ENCODE measurements around the gene KRT72. TPM values are rescaled to one million over a fixed set of nuclear protein-coding genes. Genes with fewer than 3 reads are reported as not detected.

Gene KRT72
- total and polyA plus RNA-seq, 4 donors, result 0.14 to 0.17 (median 0.14) TPM; not detected in 1

DNA sequence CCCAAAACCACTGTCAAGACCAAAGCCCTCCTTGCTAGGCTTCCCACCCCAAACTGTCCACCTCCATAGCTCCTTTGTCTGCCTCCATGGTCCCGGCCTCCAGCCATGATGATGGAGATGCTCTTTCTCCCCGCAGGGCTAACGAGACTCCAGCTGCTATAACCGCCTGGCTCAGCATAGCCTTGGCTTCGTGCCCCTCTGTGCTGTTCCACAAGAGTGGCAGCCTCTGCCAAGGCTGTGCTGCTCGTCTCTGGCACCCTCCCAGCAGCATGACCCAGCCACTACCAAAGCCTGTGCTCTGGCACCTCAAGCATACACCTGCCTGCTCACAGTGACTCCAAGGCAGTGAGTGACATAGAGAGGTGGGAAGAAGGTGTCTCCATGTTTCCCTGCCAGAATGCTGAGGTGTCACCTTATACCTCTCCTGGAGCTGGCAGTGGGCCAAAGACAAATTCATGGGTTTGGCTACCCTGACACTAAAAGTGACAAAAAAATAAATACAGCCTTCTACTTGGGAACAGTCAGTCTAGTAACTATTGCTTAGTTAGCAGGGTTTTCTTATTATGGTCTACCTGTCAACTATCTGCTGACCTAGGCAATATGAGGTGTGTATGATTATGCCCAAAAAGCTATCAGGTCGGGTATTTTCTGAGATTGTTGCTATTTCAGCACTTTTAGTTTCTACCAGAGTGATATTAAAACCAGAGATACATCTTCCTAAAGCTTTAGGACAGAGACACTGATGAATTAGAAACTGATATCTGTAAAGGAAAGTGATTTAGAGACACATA, 33.2 kb upstream of the KRT72 start:
- no peak overlapping the region for H3K9ac ChIP-seq (ENCODE audit: insufficient read depth in 1 of 2, low read length in 2 of 2)
- H3K9me3 ChIP-seq (ENCODE audit: control insufficient read depth in 4 of 4, insufficient read depth in 3 of 4, low read length in 3 of 4), result no peaks in the 10 kb centered on the region
- DNase-seq (no peak), ATAC-seq (ENCODE audit: insufficient read depth, low FRiP score) (no peak)
- 50 to 77% methylated on average over 6 to 7 of the region's 7 CpGs for WGBS, 2 donors
- TF ChIP-seq, protein P1, sequence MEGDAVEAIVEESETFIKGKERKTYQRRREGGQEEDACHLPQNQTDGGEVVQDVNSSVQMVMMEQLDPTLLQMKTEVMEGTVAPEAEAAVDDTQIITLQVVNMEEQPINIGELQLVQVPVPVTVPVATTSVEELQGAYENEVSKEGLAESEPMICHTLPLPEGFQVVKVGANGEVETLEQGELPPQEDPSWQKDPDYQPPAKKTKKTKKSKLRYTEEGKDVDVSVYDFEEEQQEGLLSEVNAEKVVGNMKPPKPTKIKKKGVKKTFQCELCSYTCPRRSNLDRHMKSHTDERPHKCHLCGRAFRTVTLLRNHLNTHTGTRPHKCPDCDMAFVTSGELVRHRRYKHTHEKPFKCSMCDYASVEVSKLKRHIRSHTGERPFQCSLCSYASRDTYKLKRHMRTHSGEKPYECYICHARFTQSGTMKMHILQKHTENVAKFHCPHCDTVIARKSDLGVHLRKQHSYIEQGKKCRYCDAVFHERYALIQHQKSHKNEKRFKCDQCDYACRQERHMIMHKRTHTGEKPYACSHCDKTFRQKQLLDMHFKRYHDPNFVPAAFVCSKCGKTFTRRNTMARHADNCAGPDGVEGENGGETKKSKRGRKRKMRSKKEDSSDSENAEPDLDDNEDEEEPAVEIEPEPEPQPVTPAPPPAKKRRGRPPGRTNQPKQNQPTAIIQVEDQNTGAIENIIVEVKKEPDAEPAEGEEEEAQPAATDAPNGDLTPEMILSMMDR (IDR thresholded peaks at IDR 0.05; ENCODE audit: control extremely low read depth, extremely low read depth), result no peak
- H3K36me3 ChIP-seq (ENCODE audit: control insufficient read depth in 4 of 4, insufficient read depth in 4 of 4, low read length in 4 of 4), result no peaks in the 10 kb centered on the region
- no peaks in the 10 kb centered on the region for H3K4me1 ChIP-seq (ENCODE audit: control insufficient read depth in 5 of 5, insufficient read depth in 5 of 5, low read length in 5 of 5)
- H3K27me3 ChIP-seq (ENCODE audit: control insufficient read depth in 3 of 3, insufficient read depth in 3 of 3, low read length in 2 of 3), result peaks cover 0 to 6% (median 5%) of the 10 kb centered on the region in 3 donors
- H3K27ac ChIP-seq (ENCODE audit: low read depth in 1 of 2, low read length in 1 of 2), result no peak overlapping the region
- H3K4me3 ChIP-seq, result no peak overlapping the region

DNA sequence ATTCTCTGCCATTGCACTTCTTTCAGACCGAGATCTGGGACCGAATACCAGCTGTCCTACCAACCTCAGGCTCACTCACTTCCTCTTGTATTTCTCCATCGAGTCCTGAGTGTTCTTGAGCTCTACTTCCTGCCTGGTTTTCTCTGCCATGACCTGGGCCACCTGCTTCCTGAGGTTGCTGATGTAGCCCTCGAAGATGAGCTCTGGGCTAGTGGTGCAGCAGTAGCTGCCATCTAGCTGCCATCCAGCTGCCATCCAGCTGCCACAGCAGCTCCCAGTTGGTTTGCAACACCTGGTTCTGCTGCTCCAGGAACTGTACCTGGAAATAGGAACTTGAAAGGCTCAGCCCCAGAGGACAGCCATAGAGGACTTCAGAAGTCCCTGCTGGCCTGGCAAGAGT, 32.1 kb upstream of the KRT72 start:
- no peak overlapping the region for H3K27ac ChIP-seq (ENCODE audit: low read depth in 1 of 2, low read length in 1 of 2)
- H3K4me1 ChIP-seq (ENCODE audit: control insufficient read depth in 5 of 5, insufficient read depth in 5 of 5, low read length in 5 of 5), result no peaks in the 10 kb centered on the region
- TF ChIP-seq, protein P1 (IDR thresholded peaks at IDR 0.05; ENCODE audit: control extremely low read depth, extremely low read depth), result no peak
- no peak overlapping the region for H3K9ac ChIP-seq (ENCODE audit: insufficient read depth in 1 of 2, low read length in 2 of 2)
- no peak overlapping the region for H3K4me3 ChIP-seq
- no peaks in the 10 kb centered on the region for H3K36me3 ChIP-seq (ENCODE audit: control insufficient read depth in 4 of 4, insufficient read depth in 4 of 4, low read length in 4 of 4)
- ATAC-seq (ENCODE audit: insufficient read depth, low FRiP score) (no peak), DNase-seq (peak in 1 of 3 donors; percentile 9)
- no peaks in the 10 kb centered on the region for H3K9me3 ChIP-seq (ENCODE audit: control insufficient read depth in 4 of 4, insufficient read depth in 3 of 4, low read length in 3 of 4)
- 19 to 39% methylated on average over 4 of the region's 4 CpGs for WGBS, 2 donors
- peaks cover 0 to 3% (median 0%) of the 10 kb centered on the region in 3 donors for H3K27me3 ChIP-seq (ENCODE audit: control insufficient read depth in 3 of 3, insufficient read depth in 3 of 3, low read length in 2 of 3)

DNA sequence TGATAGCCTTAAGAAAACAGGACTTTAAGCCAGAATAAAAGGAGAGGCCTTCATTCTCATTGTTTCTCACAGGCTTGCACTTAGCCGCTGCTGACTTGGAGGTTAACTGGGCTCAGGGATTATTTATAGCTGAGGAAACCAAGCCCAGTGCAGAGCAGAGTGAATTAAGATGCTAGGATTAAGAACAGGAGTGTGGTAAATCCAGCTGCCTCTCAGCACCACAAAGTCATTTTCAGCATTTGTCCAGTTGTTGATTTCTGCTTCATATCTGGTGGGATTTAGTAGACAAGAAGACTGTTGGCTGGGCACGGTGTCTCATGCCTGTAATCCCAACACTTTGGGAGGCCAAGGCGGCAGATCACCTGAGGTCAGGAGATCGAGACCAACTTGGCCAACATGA, 31.4 kb upstream of the KRT72 start:
- Histone ChIP-seq H3K4me1 (ENCODE audit: control insufficient read depth in 5 of 5, insufficient read depth in 5 of 5, low read length in 5 of 5) (no peaks in the 10 kb centered on the region), H3K27me3 (ENCODE audit: control insufficient read depth in 3 of 3, insufficient read depth in 3 of 3, low read length in 2 of 3) (peaks cover 0 to 3% (median 1%) of the 10 kb centered on the region in 3 donors), H3K27ac (ENCODE audit: low read depth in 1 of 2, low read length in 1 of 2) (no peak overlapping the region), H3K4me3 (no peak overlapping the region), H3K9ac (ENCODE audit: insufficient read depth in 1 of 2, low read length in 2 of 2) (no peak overlapping the region), H3K9me3 (ENCODE audit: control insufficient read depth in 4 of 4, insufficient read depth in 3 of 4, low read length in 3 of 4) (no peaks in the 10 kb centered on the region), H3K36me3 (ENCODE audit: control insufficient read depth in 4 of 4, insufficient read depth in 4 of 4, low read length in 4 of 4) (no peaks in the 10 kb centered on the region)
- TF ChIP-seq, protein P1 (IDR thresholded peaks at IDR 0.05; ENCODE audit: control extremely low read depth, extremely low read depth), result no peak
- DNase-seq (no peak), ATAC-seq (ENCODE audit: insufficient read depth, low FRiP score) (no peak)
- 86% methylated on average over 4 of the region's 4 CpGs for whole genome bisulfite sequencing, 2 donors

All from lung (tissue), 12 donors.